K562 (cell line): Measurements from ENCODE around the gene CBX2. TPM values are rescaled to one million over a fixed set of nuclear protein-coding genes. Genes with fewer than 3 reads are reported as not detected.

ENCODE experiments used
- CHD7 ChIP-seq: fragments of 200-600 bp; sonication (generic); IDR thresholded peaks from one replicate; pipeline ENCODE4 v1.6.1; 2012; ENCODE audit warnings: mild to moderate bottlenecking, low read depth, low read length, inconsistent platforms
- HLTF ChIP-seq: fragments of 450-650 bp; IDR thresholded peaks from 2 replicates; pipeline ENCODE4 v1.6.1; 2016
- NFATC3 ChIP-seq: fragments of 450-650 bp; IDR thresholded peaks from 2 replicates; pipeline ENCODE4 v1.6.1; 2017; ENCODE audit warnings: mild to moderate bottlenecking
- NFE2 ChIP-seq: IDR thresholded peaks from 2 replicates; pipeline ENCODE4 v1.6.1; 2014; ENCODE audit warnings: antibody characterized with exemption, low read depth
- NFIC ChIP-seq: fragments of 450-650 bp; IDR thresholded peaks from 2 replicates; pipeline ENCODE4 v1.6.1; 2017; ENCODE audit warnings: mild to moderate bottlenecking, inconsistent platforms
- SMAD4 ChIP-seq: fragments of 250-450 bp; sonication (Bioruptor Pico); conservative IDR thresholded peaks from 2 replicates; pipeline ENCODE4 v1.8.0; 2021; ENCODE audit warnings: inconsistent platforms, mild to moderate bottlenecking, moderate library complexity
- TCFL5 ChIP-seq: fragments of 250-450 bp; sonication (Bioruptor Pico); conservative IDR thresholded peaks from 2 replicates; pipeline ENCODE4 v1.6.1; 2021; ENCODE audit warnings: mild to moderate bottlenecking, moderate library complexity, matching md5 sums
- polyA plus RNA-seq, 8 experiments: library from polyadenylated mRNA; depleted of rRNA in 4 of 8; stranded (reverse) in 5 of 8; unstranded in 3 of 8; fragments of >200 nt; fragmentation: Nextera tagmentation in 2 of 8; fragmentation: Illumina TruSeq in 1 of 8; extraction: Ambion mirVana in 2 of 8; extraction: Trizol in 1 of 8; gene quantifications; 2 replicates each; pipeline versions ENCODE4 v1.2.1 to v1.2.3, GENCODE V29; 2011 to 2014; ENCODE audit warnings: inconsistent platforms in 1 of 8, missing spikeins in 1 of 8
- total RNA-seq, 7 experiments: library from RNA; depleted of rRNA in 6 of 7; stranded (reverse); fragments of >200 nt in 6 of 7; fragmentation: Illumina TruSeq in 2 of 7; extraction: Trizol in 2 of 7; gene quantifications; 2 replicates each; pipeline versions ENCODE4 v1.2.1 to v1.2.3, GENCODE V29; 2011 to 2021; ENCODE audit warnings: low replicate concordance in 1 of 7

The CBX2 gene
- total and polyA plus RNA-seq, 9 of the 15 experiments (the other 6 are each of a cell fraction or from before 2014, with no cell fraction given) = 0.66 to 26.9 (median 13.9) TPM

- TF ChIP-seq CHD7 (no peak), SMAD4 (no peak), NFE2 (no peak), HLTF (no peak), TCFL5 (CRISPR knock-in tag) (no peak), NFATC3 (no peak), NFIC (no peak)
These were observed 35.4 kb upstream of the CBX2 start (continued) for GRCh38 chr17:79742589-79742918.
